ENCODE results near the gene LRMDA. TPM values are rescaled to one million over a fixed set of nuclear protein-coding genes. Genes with fewer than 3 reads are reported as not detected.

Gene LRMDA
- total RNA-seq, 3 donors from 2014 or later = 9.4 to 14.9 (median 10.3) TPM

- Histone ChIP-seq H3K4me3 (no peak overlapping the region), H3K9me3 (no peaks in the 10 kb centered on the region), H3K36me3 (ENCODE audit: low read depth) (no peaks in the 10 kb centered on the region), H3K4me1 (ENCODE audit: low read depth) (no peaks in the 10 kb centered on the region)
- DNase-seq (no peak), ATAC-seq (no peak)
- intact Hi-C loops (cut with DNase I, micrococcal nuclease) = no loop called here
- no peak for TF ChIP-seq CTCF (IDR thresholded peaks at IDR 0.05)
These were observed 883.8 kb downstream of the LRMDA start for GRCh38 chr10:76315240-76315639.

GRCh38 chr10:76316234-76316633, 884.8 kb downstream of the LRMDA start:
- ATAC-seq (no peak), DNase-seq (no peak)
- Histone ChIP-seq H3K9me3 (no peaks in the 10 kb centered on the region), H3K36me3 (ENCODE audit: low read depth) (no peaks in the 10 kb centered on the region), H3K4me1 (ENCODE audit: low read depth) (no peaks in the 10 kb centered on the region), H3K4me3 (no peak overlapping the region)
- intact Hi-C loops (cut with DNase I, micrococcal nuclease) = no loop called here
- no peak for TF ChIP-seq CTCF (IDR thresholded peaks at IDR 0.05)

GRCh38 chr10:76317078-76317477, 885.7 kb downstream of the LRMDA start:
- DNase-seq = no peak
- Histone ChIP-seq H3K9me3 (no peaks in the 10 kb centered on the region), H3K4me3 (no peak overlapping the region), H3K4me1 (ENCODE audit: low read depth) (no peaks in the 10 kb centered on the region), H3K36me3 (ENCODE audit: low read depth) (no peaks in the 10 kb centered on the region)
- TF ChIP-seq CTCF (IDR thresholded peaks at IDR 0.05) = no peak
- intact Hi-C loops (cut with DNase I, micrococcal nuclease) = no loop called here
- no peak for ATAC-seq

GRCh38 chr10:76318211-76318610, 886.8 kb downstream of the LRMDA start:
- no peak for DNase-seq
- no peak for TF ChIP-seq CTCF (IDR thresholded peaks at IDR 0.05)
- ATAC-seq = no peak
- H3K4me1 ChIP-seq (ENCODE audit: low read depth) = no peaks in the 10 kb centered on the region
- intact Hi-C loops (cut with DNase I, micrococcal nuclease) = no loop called here
- H3K36me3 ChIP-seq (ENCODE audit: low read depth) = no peaks in the 10 kb centered on the region
- no peaks in the 10 kb centered on the region for H3K9me3 ChIP-seq
- no peak overlapping the region for H3K4me3 ChIP-seq

GRCh38 chr10:76319661-76320060, 888.2 kb downstream of the LRMDA start:
- H3K36me3 ChIP-seq (ENCODE audit: low read depth) = no peaks in the 10 kb centered on the region
- ATAC-seq (no peak), DNase-seq (no peak)
- H3K9me3 ChIP-seq = no peaks in the 10 kb centered on the region
- TF ChIP-seq CTCF (IDR thresholded peaks at IDR 0.05) = no peak
- intact Hi-C loops (cut with DNase I, micrococcal nuclease) = no loop called here
- H3K4me3 ChIP-seq = no peak overlapping the region
- H3K4me1 ChIP-seq (ENCODE audit: low read depth) = no peaks in the 10 kb centered on the region

- DNase-seq (peak; percentile 56 to 81 (median 70)), ATAC-seq (peak; percentile 100)
- intact Hi-C loops (cut with DNase I, micrococcal nuclease) = no loop called here
- Histone ChIP-seq H3K4me1 (ENCODE audit: low read depth) (no peaks in the 10 kb centered on the region), H3K9me3 (no peaks in the 10 kb centered on the region), H3K36me3 (ENCODE audit: low read depth) (no peaks in the 10 kb centered on the region), H3K4me3 (no peak overlapping the region)
- TF ChIP-seq CTCF (IDR thresholded peaks at IDR 0.05) = no peak
These were observed 892.9 kb downstream of the LRMDA start for GRCh38 chr10:76324283-76324682.

All from mucosa of descending colon (tissue), 3 donors.